HEK293T (cell line): ENCODE measurements around the gene TAF1B.

Experiments
- CTBP1 ChIP-seq: fragments of 450-650 bp; IDR thresholded peaks from 2 replicates; pipeline ENCODE4 v1.6.1; 2016; ENCODE audit warnings: borderline replicate concordance
- ELF4 ChIP-seq: fragments of 450-650 bp; IDR thresholded peaks from 2 replicates; pipeline ENCODE4 v1.6.1; 2017; ENCODE audit warnings: antibody characterized with exemption
- FOXA1 ChIP-seq: fragments of 450-650 bp; IDR thresholded peaks from 2 replicates; pipeline ENCODE4 v1.6.1; 2016; ENCODE audit warnings: mild to moderate bottlenecking
- L3MBTL2 ChIP-seq: fragments of 450-650 bp; conservative IDR thresholded peaks from 2 replicates; pipeline ENCODE4 v1.6.1; 2016; ENCODE audit warnings: mild to moderate bottlenecking

GRCh38 chr2:9858730-9859068, 15.4 kb downstream of the TAF1B start:
- TF ChIP-seq L3MBTL2 (no peak), FOXA1 (no peak), ELF4 (no peak), CTBP1 (no peak)
